GM19455 (cell line): ENCODE measurements around the gene ANKRD30B.
"Not testable (repeated sequence)": the region's sequence is repeated elsewhere in the genome, so short reads cannot be mapped to it uniquely, and the experiment has no call there.

ENCODE experiments used
- ATAC-seq: cut with Tn5 transposase; IDR thresholded peaks from one replicate; pipeline ENCODE4 v1.9.1; 2021; ENCODE audit not compliant: unreplicated experiment

ANKRD30B gene

DNA sequence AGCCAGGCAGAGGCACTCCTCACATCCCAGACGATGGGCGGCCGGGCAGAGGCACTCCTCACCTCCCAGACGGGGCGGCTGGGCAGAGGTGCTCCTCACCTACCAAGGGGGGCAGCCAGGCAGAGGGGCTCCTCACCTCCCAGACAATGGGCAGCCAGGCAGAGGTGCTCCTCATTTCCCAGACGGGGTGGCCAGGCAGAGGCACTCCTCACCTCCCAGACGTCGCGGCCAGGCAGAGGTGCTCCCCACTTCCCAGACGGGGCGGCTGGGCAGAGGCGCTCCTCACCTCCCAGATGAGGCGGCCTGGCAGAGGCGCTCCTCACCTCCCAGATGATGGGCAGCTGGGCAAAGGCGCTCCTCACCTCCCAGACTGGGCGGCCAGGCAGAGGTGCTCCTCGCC, 107.7 kb downstream of the ANKRD30B start:
- ATAC-seq, result not testable (repeated sequence)

DNA sequence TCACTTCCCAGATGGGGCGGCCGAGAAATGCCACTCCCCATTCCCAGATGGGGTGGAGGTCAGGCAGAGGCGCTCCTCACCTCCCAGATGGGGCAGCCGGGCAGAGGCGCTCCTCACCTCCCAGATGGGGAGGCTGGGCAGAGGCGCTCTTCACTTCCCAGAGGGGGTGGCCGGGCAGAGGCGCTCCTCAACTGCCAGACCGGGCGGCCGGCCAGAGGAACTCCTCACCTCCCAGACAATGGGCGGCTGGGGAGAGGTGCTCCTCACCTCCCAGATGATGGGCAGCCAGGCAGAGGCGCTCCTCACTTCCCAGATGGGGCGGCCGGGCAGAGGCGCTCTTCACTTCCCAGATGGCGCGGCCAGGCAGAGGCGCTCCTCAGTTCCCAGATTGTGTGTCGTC, 108.3 kb downstream of the ANKRD30B start:
- ATAC-seq, result not testable (repeated sequence)

DNA sequence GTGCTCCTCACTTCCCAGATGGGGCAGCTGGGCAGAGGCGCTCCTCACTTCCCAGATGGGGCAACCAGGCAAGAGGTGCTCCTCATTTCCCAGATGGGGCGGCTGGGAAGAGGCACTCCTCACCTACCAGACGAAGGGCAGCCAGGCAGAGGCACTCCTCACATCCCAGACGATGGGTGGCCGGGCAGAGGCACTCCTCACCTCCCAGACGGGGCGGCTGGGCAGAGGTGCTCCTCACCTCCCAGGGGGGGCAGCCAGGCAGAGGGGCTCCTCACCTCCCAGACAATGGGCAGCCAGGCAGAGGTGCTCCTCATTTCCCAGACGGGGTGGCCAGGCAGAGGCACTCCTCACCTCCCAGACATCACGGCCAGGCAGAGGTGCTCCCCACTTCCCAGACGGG, 110.5 kb downstream of the ANKRD30B start:
- not testable (repeated sequence) for ATAC-seq

DNA sequence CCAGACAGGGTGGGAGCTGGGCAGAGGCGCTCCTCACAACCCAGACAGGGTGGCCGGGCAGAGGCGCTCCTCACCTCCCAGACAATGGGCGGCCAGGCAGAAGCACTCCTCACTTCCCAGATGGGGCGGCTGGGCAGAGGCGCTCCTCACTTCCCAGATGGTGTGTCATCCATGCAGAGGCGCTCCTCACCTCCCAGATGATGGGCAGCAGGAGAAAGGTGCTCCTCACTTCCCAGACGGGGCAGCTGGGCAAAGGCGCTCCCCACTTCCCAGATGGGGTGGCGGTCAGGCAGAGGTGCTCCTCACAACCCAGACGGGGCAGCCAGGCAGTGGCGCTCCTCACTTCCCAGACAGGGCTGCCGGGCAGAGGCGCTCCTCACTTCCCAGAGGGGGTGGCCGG, 112.0 kb downstream of the ANKRD30B start:
- not testable (repeated sequence) for ATAC-seq

DNA sequence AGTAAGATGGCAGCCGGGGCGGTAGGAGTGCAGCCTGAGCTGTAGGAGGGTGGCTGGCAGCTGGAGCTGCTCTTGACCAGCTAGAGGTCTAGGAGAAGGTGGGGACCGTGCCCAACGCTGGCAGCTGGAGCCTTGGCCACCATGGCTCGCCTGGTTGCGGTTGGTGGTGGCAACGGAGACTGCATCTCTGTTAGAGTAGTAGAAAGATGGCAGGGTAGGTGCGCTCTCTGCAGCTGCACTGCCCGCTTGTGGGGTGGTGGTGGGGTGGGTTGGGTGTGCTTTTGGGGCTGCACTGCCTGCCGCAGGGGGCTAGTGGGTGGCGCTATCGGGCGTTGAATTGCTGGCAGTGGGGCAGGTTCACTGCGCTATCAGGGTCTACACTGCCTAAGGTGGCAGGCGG, 118.5 kb downstream of the ANKRD30B start:
- ATAC-seq, result not testable (repeated sequence)

DNA sequence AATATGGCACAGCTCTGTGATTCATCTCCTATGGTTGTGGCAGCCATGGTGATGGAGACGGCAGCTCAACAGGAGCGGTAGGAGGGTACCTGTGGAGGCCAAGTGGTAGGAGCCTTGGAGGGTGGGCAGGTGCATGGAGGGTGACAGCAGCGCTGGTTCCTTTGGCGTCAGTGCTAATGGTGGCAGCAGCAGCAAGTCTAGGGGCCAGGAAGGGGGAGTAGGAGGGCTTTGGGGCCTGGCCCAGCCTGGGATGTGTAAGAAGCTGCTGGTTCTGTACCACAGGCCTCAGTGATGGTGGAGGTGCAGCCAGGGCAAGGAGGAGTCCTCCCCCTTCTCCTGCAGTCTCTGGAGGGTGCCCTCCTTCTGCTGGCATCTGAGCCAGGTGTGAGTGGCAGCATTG, 120.0 kb downstream of the ANKRD30B start:
- not testable (repeated sequence) for ATAC-seq

DNA sequence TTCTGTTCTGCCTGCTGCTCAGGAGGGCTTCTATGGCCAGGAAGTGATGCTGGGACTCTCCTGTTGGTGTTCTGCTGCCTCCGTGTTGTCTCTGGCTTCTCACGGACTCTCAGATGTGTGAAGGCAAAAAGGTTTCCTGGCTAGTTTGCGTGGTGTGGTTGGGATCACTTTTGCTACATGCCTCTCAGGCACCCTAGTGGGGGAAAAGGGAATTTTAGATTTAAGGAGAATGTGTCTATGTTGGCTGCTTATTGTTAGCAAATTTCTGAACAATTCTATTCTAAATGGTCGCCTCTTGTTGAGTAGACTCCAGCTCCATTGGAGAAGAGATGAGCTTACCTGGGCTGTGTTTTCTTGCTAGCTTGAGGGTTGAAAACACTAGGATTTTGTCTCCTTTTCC, 120.9 kb downstream of the ANKRD30B start:
- not testable (repeated sequence) for ATAC-seq

DNA sequence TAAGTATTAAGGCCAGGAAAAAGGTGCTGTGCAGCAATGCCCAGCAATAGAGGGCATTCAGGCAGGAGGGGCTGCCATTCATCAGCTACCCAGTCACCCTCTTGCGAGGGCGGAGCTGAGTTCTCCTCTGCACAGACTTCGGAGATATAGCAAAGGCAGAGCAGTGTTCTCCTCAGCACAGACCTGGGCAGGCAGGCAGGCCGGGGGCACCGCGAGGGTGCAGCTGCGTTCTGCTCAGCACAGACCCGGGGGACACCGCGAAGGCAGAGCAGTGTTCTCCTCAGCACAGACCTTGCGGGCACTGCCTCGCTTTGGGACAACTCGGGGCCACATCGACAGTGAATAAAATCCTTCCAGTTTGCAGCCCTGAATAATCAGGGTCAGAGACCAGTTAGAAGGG, 130.9 kb downstream of the ANKRD30B start:
- ATAC-seq, result not testable (repeated sequence)

DNA sequence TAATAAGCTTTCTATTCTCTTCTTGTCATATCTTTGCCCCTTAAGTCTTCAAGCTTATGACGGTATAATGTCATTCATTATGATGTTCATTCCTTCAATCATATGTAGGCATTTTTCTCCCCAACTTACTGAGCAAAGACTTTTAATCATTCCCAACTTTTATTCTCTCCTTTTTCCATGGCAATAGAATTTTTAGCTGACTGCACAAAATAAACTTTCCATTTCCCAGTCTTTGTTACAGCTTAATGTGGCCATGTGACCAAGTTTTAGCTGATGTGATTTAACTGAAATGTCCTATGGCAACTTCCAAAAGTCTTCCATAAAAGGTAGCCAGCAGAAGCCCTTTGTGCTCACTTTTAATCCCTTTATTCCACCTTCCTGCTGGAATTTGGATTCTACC, 152.5 kb downstream of the ANKRD30B start:
- ATAC-seq, result no peak
